ENCODE measurements around the gene CAMK1D.

DNA sequence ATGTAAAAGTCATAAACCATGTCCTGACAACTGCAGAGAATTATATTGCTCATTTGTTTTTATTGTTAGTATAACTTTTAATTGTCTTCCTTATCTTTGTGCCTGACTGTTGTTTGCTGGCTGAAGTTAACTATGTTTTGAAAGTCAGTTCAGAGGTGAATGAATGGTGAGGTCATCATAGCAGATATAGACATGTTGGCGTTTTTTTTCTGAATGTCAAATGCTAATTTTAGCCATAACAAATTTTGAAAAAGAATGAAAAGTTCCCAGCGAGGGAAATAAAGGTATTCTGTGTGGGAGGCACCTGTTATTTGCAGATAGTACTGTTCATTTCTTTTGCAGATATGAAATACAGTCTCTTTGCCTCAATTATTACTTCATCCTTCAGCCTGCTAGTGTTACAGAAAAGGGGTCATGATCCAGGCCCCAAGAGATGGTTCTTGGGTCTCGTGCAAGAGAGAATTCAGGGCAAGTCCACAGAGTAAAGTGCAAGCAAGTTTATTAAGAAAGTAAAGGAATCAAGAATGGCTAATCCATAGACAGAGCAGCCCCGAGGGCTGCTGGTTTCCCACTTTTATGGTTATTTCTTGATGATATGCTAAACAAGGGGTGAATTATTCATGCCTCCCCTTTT, 96.5 kb downstream of the CAMK1D start:
- TF ChIP-seq, protein P1, sequence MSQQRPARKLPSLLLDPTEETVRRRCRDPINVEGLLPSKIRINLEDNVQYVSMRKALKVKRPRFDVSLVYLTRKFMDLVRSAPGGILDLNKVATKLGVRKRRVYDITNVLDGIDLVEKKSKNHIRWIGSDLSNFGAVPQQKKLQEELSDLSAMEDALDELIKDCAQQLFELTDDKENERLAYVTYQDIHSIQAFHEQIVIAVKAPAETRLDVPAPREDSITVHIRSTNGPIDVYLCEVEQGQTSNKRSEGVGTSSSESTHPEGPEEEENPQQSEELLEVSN (IDR thresholded peaks at IDR 0.05; ENCODE audit: borderline replicate concordance, low read depth) = no peak
- TF ChIP-seq POLR2A (IDR thresholded peaks at IDR 0.05; ENCODE audit: low read length) = no peak
- TF ChIP-seq, protein P2, sequence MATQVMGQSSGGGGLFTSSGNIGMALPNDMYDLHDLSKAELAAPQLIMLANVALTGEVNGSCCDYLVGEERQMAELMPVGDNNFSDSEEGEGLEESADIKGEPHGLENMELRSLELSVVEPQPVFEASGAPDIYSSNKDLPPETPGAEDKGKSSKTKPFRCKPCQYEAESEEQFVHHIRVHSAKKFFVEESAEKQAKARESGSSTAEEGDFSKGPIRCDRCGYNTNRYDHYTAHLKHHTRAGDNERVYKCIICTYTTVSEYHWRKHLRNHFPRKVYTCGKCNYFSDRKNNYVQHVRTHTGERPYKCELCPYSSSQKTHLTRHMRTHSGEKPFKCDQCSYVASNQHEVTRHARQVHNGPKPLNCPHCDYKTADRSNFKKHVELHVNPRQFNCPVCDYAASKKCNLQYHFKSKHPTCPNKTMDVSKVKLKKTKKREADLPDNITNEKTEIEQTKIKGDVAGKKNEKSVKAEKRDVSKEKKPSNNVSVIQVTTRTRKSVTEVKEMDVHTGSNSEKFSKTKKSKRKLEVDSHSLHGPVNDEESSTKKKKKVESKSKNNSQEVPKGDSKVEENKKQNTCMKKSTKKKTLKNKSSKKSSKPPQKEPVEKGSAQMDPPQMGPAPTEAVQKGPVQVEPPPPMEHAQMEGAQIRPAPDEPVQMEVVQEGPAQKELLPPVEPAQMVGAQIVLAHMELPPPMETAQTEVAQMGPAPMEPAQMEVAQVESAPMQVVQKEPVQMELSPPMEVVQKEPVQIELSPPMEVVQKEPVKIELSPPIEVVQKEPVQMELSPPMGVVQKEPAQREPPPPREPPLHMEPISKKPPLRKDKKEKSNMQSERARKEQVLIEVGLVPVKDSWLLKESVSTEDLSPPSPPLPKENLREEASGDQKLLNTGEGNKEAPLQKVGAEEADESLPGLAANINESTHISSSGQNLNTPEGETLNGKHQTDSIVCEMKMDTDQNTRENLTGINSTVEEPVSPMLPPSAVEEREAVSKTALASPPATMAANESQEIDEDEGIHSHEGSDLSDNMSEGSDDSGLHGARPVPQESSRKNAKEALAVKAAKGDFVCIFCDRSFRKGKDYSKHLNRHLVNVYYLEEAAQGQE (IDR thresholded peaks at IDR 0.05) = no peak
- no peak for TF ChIP-seq NR3C1 (IDR thresholded peaks at IDR 0.05)
- no peak for TF ChIP-seq RAD21 (conservative IDR thresholded peaks at IDR 0.05 in 1 of 2, IDR thresholded peaks at IDR 0.05 in 1 of 2)
- TF ChIP-seq, protein P3, sequence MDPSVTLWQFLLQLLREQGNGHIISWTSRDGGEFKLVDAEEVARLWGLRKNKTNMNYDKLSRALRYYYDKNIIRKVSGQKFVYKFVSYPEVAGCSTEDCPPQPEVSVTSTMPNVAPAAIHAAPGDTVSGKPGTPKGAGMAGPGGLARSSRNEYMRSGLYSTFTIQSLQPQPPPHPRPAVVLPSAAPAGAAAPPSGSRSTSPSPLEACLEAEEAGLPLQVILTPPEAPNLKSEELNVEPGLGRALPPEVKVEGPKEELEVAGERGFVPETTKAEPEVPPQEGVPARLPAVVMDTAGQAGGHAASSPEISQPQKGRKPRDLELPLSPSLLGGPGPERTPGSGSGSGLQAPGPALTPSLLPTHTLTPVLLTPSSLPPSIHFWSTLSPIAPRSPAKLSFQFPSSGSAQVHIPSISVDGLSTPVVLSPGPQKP (IDR thresholded peaks at IDR 0.05; ENCODE audit: low read depth, low read length) = no peak
- no peak for TF ChIP-seq ESRRA (IDR thresholded peaks at IDR 0.05; ENCODE audit: borderline replicate concordance, low read length)
- no peak for TF ChIP-seq EP300 (IDR thresholded peaks at IDR 0.05)
- TF ChIP-seq, protein P4, sequence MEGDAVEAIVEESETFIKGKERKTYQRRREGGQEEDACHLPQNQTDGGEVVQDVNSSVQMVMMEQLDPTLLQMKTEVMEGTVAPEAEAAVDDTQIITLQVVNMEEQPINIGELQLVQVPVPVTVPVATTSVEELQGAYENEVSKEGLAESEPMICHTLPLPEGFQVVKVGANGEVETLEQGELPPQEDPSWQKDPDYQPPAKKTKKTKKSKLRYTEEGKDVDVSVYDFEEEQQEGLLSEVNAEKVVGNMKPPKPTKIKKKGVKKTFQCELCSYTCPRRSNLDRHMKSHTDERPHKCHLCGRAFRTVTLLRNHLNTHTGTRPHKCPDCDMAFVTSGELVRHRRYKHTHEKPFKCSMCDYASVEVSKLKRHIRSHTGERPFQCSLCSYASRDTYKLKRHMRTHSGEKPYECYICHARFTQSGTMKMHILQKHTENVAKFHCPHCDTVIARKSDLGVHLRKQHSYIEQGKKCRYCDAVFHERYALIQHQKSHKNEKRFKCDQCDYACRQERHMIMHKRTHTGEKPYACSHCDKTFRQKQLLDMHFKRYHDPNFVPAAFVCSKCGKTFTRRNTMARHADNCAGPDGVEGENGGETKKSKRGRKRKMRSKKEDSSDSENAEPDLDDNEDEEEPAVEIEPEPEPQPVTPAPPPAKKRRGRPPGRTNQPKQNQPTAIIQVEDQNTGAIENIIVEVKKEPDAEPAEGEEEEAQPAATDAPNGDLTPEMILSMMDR (IDR thresholded peaks at IDR 0.05) = no peak
- TF ChIP-seq ZFP36 (IDR thresholded peaks at IDR 0.05; ENCODE audit: borderline replicate concordance, partially characterized antibody) = no peak
- no peak for TF ChIP-seq MAZ (IDR thresholded peaks at IDR 0.05; ENCODE audit: borderline replicate concordance, low read depth, low read length)
- no peak for TF ChIP-seq PHF8 (IDR thresholded peaks at IDR 0.05; ENCODE audit: borderline replicate concordance, low read depth)
- no peak for TF ChIP-seq RNF2 (IDR thresholded peaks at IDR 0.05; ENCODE audit: borderline replicate concordance, low read depth)
- no peak for TF ChIP-seq JUNB (IDR thresholded peaks at IDR 0.05)
